Left lung (tissue), 10 donors: ENCODE data around the gene SYNE2. TPM values are rescaled to one million over a fixed set of nuclear protein-coding genes. Genes with fewer than 3 reads are reported as not detected.
"Not testable (repeated sequence)": the region's sequence is repeated elsewhere in the genome, so short reads cannot be mapped to it uniquely, and the experiment has no call there.

Source experiments
- ATAC-seq: fragments of 200-7000 bp; cut with Tn5 transposase; one replicate; pipeline ENCODE4 v1.9.1; 2020; ENCODE audit warnings: moderate library complexity
- DNase-seq, 4 donors: peaks; one replicate each; pipeline ENCODE4 v3.0.0-alpha.2; 2013 to 2020
- H3K27ac ChIP-seq, 2 donors: fragments of 200-600 bp; sonication (generic) in 1 of 2; one replicate each; pipeline versions ENCODE4 v1.5.0 to v1.8.0; 2020 to 2021
- H3K27me3 ChIP-seq, 2 donors: fragments of 200-600 bp; sonication (generic) in 1 of 2; one replicate each; pipeline versions ENCODE4 v1.5.0 to v1.8.0; 2020 to 2021
- H3K36me3 ChIP-seq, 2 donors: fragments of 200-600 bp; sonication (generic) in 1 of 2; one replicate each; pipeline versions ENCODE4 v1.5.0 to v1.8.0; 2020 to 2021
- H3K4me1 ChIP-seq, 2 donors: fragments of 200-600 bp; one replicate each; pipeline ENCODE4 v1.8.0; 2021
- H3K4me3 ChIP-seq, 2 donors: fragments of 200-600 bp; sonication (generic) in 1 of 2; one replicate each; pipeline versions ENCODE4 v1.5.0 to v1.8.0; 2020 to 2021; ENCODE audit warnings: mild to moderate bottlenecking in 1 of 2
- H3K9me3 ChIP-seq, 2 donors: fragments of 200-600 bp; sonication (generic) in 1 of 2; one replicate each; pipeline versions ENCODE4 v1.5.0 to v1.8.0; 2020 to 2021
- intact Hi-C, 2 donors: fragments of 100-400 bp; cut with DNase I; formaldehyde crosslinking; loops; one replicate each; pipeline versions ENCODE4 v1.11.2 to v1.14.2; 2022
- polyA plus RNA-seq, 6 donors: library from polyadenylated mRNA; unstranded; fragments of 120-200 nt; gene quantifications; one replicate each; pipeline ENCODE4 v1.2.1, GENCODE V29; 2013; ENCODE audit not compliant: insufficient read length in 6 of 6
- total RNA-seq, 2 donors: library from RNA; stranded (reverse); fragmentation: NEBNext Ultra II Directional; extraction: Animal tissue kit (Norgen Biotek cat#: 25700); gene quantifications; one replicate each; pipeline ENCODE4 v1.2.1, GENCODE V29; 2021
- TF ChIP-seq, protein P1 (sequence below), 2 donors: fragments of 200-600 bp; sonication (generic) in 1 of 2; IDR thresholded peaks; one replicate each; pipeline versions ENCODE4 v1.5.0 to v1.8.0; 2021; ENCODE audit warnings: antibody characterized with exemption in 2 of 2
- donor health status: DM: no; HTN: yes; CAD: no.
- donor health status: DM: no; HTN: no; CAD: no.

The SYNE2 gene
- total and polyA plus RNA-seq, 8 donors: 59.6 to 109 (median 88.5) TPM

DNA sequence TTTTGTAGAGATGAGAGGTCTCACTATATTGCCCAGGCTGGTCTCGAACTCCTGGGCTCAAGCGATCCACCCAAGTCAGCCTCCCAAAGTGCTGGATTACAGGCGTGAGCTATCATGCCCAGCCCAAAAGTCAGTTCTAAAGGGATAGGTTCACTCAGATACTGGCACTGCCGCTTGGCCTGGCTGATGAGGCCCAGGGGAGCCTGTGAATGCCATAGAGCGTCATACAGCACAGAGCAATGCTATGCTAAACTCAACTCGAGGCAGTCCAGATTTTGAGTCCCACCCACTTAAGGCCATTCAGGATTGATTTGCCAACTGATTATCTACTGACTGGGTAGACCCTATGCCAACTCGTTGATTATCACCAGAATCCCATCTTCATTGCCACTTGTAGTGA is 262.0 kb downstream of the SYNE2 start:
- no peaks in the 10 kb centered on the region for H3K9me3 ChIP-seq
- no peak for DNase-seq
- H3K27ac ChIP-seq: no peak overlapping the region
- H3K4me1 ChIP-seq: no peaks in the 10 kb centered on the region
- H3K27me3 ChIP-seq: no peaks in the 10 kb centered on the region
- no peak for ATAC-seq
- H3K36me3 ChIP-seq: peaks cover 0 to 27% of the 10 kb centered on the region in 2 donors
- H3K4me3 ChIP-seq: no peak overlapping the region
- intact Hi-C loops: no loop called here
- TF ChIP-seq, protein P1, sequence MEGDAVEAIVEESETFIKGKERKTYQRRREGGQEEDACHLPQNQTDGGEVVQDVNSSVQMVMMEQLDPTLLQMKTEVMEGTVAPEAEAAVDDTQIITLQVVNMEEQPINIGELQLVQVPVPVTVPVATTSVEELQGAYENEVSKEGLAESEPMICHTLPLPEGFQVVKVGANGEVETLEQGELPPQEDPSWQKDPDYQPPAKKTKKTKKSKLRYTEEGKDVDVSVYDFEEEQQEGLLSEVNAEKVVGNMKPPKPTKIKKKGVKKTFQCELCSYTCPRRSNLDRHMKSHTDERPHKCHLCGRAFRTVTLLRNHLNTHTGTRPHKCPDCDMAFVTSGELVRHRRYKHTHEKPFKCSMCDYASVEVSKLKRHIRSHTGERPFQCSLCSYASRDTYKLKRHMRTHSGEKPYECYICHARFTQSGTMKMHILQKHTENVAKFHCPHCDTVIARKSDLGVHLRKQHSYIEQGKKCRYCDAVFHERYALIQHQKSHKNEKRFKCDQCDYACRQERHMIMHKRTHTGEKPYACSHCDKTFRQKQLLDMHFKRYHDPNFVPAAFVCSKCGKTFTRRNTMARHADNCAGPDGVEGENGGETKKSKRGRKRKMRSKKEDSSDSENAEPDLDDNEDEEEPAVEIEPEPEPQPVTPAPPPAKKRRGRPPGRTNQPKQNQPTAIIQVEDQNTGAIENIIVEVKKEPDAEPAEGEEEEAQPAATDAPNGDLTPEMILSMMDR (IDR thresholded peaks at IDR 0.05): no peak

DNA sequence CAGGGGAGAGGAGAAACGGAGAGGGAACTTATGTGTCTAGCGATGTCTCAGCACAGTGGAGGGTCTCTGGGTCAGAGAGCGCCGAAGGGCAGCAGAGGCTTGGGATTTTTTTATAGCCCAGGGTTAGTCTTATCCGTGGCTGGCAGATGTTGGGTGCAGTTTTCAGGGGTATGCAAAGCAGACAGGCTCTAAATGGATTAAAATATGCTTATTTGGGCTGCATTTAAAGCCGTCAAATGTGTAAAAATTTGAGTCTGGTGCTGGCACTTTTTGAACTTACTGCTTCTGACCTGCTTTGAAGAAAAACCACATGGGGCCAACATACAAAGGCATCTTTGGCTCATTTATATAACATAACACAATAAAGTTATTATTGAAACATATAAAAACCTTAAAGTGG is 262.6 kb downstream of the SYNE2 start:
- H3K27me3 ChIP-seq: no peaks in the 10 kb centered on the region
- no peaks in the 10 kb centered on the region for H3K4me1 ChIP-seq
- H3K9me3 ChIP-seq: no peaks in the 10 kb centered on the region
- intact Hi-C loops: no loop called here
- TF ChIP-seq, protein P1 (IDR thresholded peaks at IDR 0.05): no peak
- ATAC-seq: no peak
- no peak overlapping the region for H3K4me3 ChIP-seq
- no peak for DNase-seq
- peaks cover 0 to 27% of the 10 kb centered on the region in 2 donors for H3K36me3 ChIP-seq
- H3K27ac ChIP-seq: no peak overlapping the region

GRCh38 chr14:64117671-64118402 is 265.0 kb downstream of the SYNE2 start:
- H3K4me3 ChIP-seq: no peak overlapping the region
- DNase-seq (peak in 1 of 4 donors; percentile 35), ATAC-seq (peak; percentile 76)
- H3K27ac ChIP-seq: no peak overlapping the region
- intact Hi-C loops: no loop called here
- H3K4me1 ChIP-seq: no peaks in the 10 kb centered on the region
- no peaks in the 10 kb centered on the region for H3K9me3 ChIP-seq
- TF ChIP-seq, protein P1 (IDR thresholded peaks at IDR 0.05): no peak
- H3K27me3 ChIP-seq: no peaks in the 10 kb centered on the region
- H3K36me3 ChIP-seq: peaks cover 0 to 48% of the 10 kb centered on the region in 2 donors

DNA sequence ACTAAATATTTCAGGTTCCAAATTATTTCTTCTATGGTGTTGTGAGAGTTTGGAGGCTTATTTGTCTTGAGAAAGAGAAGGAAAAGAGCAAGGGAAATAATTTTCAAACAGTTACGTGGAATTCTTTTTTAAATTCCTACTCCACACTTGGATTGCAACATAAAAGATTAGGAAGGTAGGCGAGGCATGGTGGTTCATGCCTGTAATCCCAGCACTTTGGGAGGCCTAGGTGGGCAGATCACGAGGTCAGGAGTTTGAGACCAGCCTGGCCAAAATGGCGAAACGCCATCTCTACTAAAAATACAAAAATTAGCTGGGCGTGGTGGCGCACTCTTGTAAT is 265.6 kb downstream of the SYNE2 start:
- H3K9me3 ChIP-seq, H3K27me3 ChIP-seq, H3K4me3 ChIP-seq, H3K4me1 ChIP-seq, ATAC-seq, intact Hi-C loops, DNase-seq, H3K27ac ChIP-seq: not testable (repeated sequence)
- H3K36me3 ChIP-seq: peaks cover 0 to 51% of the 10 kb centered on the region in 2 donors

- Histone ChIP-seq H3K4me3 (no peak overlapping the region), H3K4me1 (no peaks in the 10 kb centered on the region), H3K27ac (no peak overlapping the region), H3K36me3 (peaks cover 0 to 51% of the 10 kb centered on the region in 2 donors), H3K9me3 (no peaks in the 10 kb centered on the region), H3K27me3 (no peaks in the 10 kb centered on the region)
- TF ChIP-seq, protein P1 (IDR thresholded peaks at IDR 0.05): no peak
- no peak for DNase-seq
- intact Hi-C loops: no loop called here
- peak; percentile 88 for ATAC-seq
Measured at GRCh38 chr14:64118892-64119291, 266.1 kb downstream of the SYNE2 start.

DNA sequence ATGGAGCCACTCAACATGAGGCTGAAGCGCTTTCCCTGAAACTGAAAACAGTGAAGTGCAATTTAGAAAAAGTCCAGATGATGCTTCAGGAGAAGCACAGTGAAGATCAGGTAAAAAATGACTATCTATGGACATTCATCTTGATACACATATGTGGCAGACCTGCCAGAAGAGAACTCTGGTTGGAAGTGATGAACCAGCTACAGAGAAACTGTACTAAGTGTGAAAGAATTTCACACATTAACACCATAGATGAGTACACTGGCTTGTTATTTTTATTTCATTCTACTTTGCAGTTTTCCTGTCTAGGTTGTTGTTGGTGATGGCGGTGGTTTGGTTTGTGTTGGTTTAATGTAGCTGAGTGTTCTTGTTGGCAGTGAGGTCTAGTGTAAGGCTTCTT is 266.7 kb downstream of the SYNE2 start:
- no peaks in the 10 kb centered on the region for H3K4me1 ChIP-seq
- no peak overlapping the region for H3K4me3 ChIP-seq
- ATAC-seq (no peak), DNase-seq (no peak)
- H3K27me3 ChIP-seq: no peaks in the 10 kb centered on the region
- TF ChIP-seq, protein P1 (IDR thresholded peaks at IDR 0.05): no peak
- H3K27ac ChIP-seq: no peak overlapping the region
- intact Hi-C loops: no loop called here
- peaks cover 0 to 51% of the 10 kb centered on the region in 2 donors for H3K36me3 ChIP-seq
- H3K9me3 ChIP-seq: no peaks in the 10 kb centered on the region
